ENCODE results near the gene GRIK4. TPM values are rescaled to one million over a fixed set of nuclear protein-coding genes. Genes with fewer than 3 reads are reported as not detected.

GRIK4 gene
- polyA plus RNA-seq, 1 donor from 2014 or later, result 3.4 TPM

DNA sequence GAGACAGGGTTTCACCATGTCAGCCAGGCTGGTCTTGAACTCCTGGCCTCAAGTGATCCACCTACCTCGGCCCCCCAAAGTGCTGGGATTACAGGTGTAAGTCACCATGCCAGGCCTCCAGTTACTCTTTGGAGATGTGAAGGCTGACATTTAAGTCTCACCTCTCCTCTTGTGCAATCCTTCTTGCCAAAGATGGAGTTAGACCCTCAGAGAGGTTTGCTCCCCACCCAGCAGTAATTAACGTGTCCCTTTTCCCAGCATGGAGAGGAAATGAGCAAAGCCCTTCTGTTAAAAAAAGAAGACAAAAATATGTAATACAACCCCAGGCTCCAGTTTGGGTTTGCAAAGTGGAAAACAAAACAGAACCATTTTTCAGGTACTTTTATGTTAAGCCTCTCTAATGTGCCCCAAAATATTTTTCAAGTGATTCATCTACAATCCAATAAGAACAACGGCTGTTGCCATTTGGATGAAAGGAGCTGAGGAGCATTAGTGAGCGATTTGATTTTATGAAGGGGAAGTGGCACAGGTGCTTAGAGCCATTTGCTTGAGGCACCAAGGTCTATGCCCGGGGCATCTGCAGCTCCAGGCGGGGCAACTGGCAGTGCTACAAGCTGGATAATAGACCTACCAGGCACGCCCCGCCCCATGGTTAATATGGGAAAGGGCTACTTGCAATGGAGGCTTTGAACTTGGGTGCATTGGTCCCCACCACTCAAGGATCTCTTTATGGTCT lies 57.2 kb downstream of the GRIK4 start:
- TF ChIP-seq EP300 (conservative IDR thresholded peaks at IDR 0.05; ENCODE audit: poor library complexity, severe bottlenecking) (no peak), SMC3 (conservative IDR thresholded peaks at IDR 0.05; ENCODE audit: poor library complexity) (no peak), MXI1 (conservative IDR thresholded peaks at IDR 0.05; ENCODE audit: poor library complexity, severe bottlenecking) (no peak), POLR2AphosphoS5 (IDR thresholded peaks at IDR 0.05) (no peak), TAF1 (IDR thresholded peaks at IDR 0.05; ENCODE audit: low read depth) (no peak)
- TF ChIP-seq, protein P1, sequence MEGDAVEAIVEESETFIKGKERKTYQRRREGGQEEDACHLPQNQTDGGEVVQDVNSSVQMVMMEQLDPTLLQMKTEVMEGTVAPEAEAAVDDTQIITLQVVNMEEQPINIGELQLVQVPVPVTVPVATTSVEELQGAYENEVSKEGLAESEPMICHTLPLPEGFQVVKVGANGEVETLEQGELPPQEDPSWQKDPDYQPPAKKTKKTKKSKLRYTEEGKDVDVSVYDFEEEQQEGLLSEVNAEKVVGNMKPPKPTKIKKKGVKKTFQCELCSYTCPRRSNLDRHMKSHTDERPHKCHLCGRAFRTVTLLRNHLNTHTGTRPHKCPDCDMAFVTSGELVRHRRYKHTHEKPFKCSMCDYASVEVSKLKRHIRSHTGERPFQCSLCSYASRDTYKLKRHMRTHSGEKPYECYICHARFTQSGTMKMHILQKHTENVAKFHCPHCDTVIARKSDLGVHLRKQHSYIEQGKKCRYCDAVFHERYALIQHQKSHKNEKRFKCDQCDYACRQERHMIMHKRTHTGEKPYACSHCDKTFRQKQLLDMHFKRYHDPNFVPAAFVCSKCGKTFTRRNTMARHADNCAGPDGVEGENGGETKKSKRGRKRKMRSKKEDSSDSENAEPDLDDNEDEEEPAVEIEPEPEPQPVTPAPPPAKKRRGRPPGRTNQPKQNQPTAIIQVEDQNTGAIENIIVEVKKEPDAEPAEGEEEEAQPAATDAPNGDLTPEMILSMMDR (IDR thresholded peaks at IDR 0.05; ENCODE audit: poor library complexity, severe bottlenecking), result no peak

DNA sequence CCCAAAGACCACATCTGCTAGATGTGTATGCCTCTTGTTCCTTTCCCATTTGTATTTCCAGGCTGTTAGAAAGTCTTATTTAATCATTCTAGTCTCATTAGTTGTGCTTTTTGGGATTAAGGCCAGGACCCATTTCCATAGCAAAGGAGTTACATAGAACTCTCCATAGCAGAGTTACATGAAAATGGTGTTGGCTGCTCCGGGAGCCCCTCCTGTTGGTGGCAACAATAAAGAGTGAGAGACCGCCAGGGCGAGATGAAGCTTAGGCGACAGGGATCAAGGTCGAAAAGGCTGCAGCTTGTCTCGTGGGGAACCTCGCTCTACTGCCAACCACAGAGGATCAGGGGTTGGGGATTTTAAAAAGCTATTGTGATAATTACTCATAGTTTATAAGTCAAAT lies 58.3 kb downstream of the GRIK4 start:
- TF ChIP-seq EZH2 (IDR thresholded peaks at IDR 0.05; ENCODE audit: borderline replicate concordance, insufficient read depth, low read length, poor library complexity, severe bottlenecking), result no peak
- Histone ChIP-seq H3K9ac (ENCODE audit: low read length) (no peak overlapping the region), H4K20me1 (ENCODE audit: insufficient read depth) (no peaks in the 10 kb centered on the region), H2AFZ (ENCODE audit: low read depth, low read length) (no peak overlapping the region), H3K4me3 (ENCODE audit: low read length) (no peak overlapping the region), H3K27ac (ENCODE audit: low read length) (no peak overlapping the region), H3K9me3 (ENCODE audit: low read length) (no peaks in the 10 kb centered on the region), H3K79me2 (replicated peaks; ENCODE audit: insufficient read depth, low read length) (no peaks in the 10 kb centered on the region), H3K36me3 (ENCODE audit: insufficient read depth, low read length) (no peaks in the 10 kb centered on the region), H3K27me3 (ENCODE audit: insufficient read depth, low read depth, low read length) (peaks cover 5% of the 10 kb centered on the region), H3K9me2 (ENCODE audit: insufficient read depth, low read length) (no peaks in the 10 kb centered on the region), H3F3A (ENCODE audit: insufficient read depth, low read length, poor library complexity, severe bottlenecking) (no peaks in the 10 kb centered on the region), H3K4me2 (ENCODE audit: low read length) (no peak overlapping the region)

More for the DNA sequence above, 57.2 kb downstream of the GRIK4 start:
- Histone ChIP-seq H3K27ac (ENCODE audit: low read length) (no peak overlapping the region), H3K79me2 (replicated peaks; ENCODE audit: insufficient read depth, low read length) (no peaks in the 10 kb centered on the region), H3K4me2 (ENCODE audit: low read length) (no peak overlapping the region), H3F3A (ENCODE audit: insufficient read depth, low read length, poor library complexity, severe bottlenecking) (no peaks in the 10 kb centered on the region), H3K36me3 (ENCODE audit: insufficient read depth, low read length) (no peaks in the 10 kb centered on the region), H3K9me3 (ENCODE audit: low read length) (no peaks in the 10 kb centered on the region), H4K20me1 (ENCODE audit: insufficient read depth) (no peaks in the 10 kb centered on the region), H3K27me3 (ENCODE audit: insufficient read depth, low read depth, low read length) (peaks cover 5% of the 10 kb centered on the region), H3K4me3 (ENCODE audit: low read length) (no peak overlapping the region), H2AFZ (ENCODE audit: low read depth, low read length) (no peak overlapping the region), H3K9me2 (ENCODE audit: insufficient read depth, low read length) (no peaks in the 10 kb centered on the region), H3K9ac (ENCODE audit: low read length) (no peak overlapping the region)

- Histone ChIP-seq H3K4me3 (ENCODE audit: low read length) (no peak overlapping the region), H2AFZ (ENCODE audit: low read depth, low read length) (no peak overlapping the region), H3K9ac (ENCODE audit: low read length) (no peak overlapping the region), H3K4me2 (ENCODE audit: low read length) (no peak overlapping the region), H3K27ac (ENCODE audit: low read length) (no peak overlapping the region), H3K27me3 (ENCODE audit: insufficient read depth, low read depth, low read length) (peaks cover 5% of the 10 kb centered on the region), H3K9me2 (ENCODE audit: insufficient read depth, low read length) (no peaks in the 10 kb centered on the region), H4K20me1 (ENCODE audit: insufficient read depth) (no peaks in the 10 kb centered on the region), H3K36me3 (ENCODE audit: insufficient read depth, low read length) (no peaks in the 10 kb centered on the region), H3K79me2 (replicated peaks; ENCODE audit: insufficient read depth, low read length) (no peaks in the 10 kb centered on the region), H3F3A (ENCODE audit: insufficient read depth, low read length, poor library complexity, severe bottlenecking) (no peaks in the 10 kb centered on the region), H3K9me3 (ENCODE audit: low read length) (no peaks in the 10 kb centered on the region)
- TF ChIP-seq MXI1 (conservative IDR thresholded peaks at IDR 0.05; ENCODE audit: poor library complexity, severe bottlenecking) (no peak), TAF1 (IDR thresholded peaks at IDR 0.05; ENCODE audit: low read depth) (no peak), POLR2AphosphoS5 (IDR thresholded peaks at IDR 0.05) (no peak), EP300 (conservative IDR thresholded peaks at IDR 0.05; ENCODE audit: poor library complexity, severe bottlenecking) (no peak)
Measured at GRCh38 chr11:120571476-120571875, 59.9 kb downstream of the GRIK4 start.

Measured in neural cell (in vitro differentiated cells).